ELF-1 (cell line): ENCODE measurements around the gene SPHK1.

Source experiments
- DNase-seq: peaks from one replicate; pipeline ENCODE4 v3.0.0-alpha.2; 2016; ENCODE audit warnings: low read depth, low spot score

SPHK1 gene

GRCh38 chr17:76363107-76363842, 21.1 kb upstream of the SPHK1 start:
- DNase-seq: no peak

- DNase-seq: no peak
These were observed 19.0 kb upstream of the SPHK1 start for GRCh38 chr17:76365256-76365903.

- no peak for DNase-seq
These were observed 18.2 kb upstream of the SPHK1 start for GRCh38 chr17:76366247-76366646.

DNA sequence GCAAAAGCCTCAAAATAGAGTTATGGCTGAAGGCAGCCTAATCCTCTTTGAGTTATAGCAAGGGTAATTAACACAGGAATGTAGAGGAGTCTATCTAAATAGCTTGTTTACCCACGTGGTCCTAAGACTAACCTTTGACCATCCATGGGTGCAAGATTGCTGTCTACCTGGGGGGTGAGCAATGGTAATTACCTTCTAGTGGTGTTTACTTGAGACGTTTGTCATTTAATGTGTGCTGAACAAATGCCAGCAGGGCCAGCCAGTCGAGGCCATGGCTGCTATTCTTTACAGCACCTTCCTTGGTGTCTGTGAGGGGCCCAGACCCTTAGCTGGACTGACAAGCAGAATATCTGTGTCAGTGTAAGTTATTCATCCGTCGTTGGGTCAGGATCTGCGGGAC, 16.8 kb upstream of the SPHK1 start:
- no peak for DNase-seq

DNA sequence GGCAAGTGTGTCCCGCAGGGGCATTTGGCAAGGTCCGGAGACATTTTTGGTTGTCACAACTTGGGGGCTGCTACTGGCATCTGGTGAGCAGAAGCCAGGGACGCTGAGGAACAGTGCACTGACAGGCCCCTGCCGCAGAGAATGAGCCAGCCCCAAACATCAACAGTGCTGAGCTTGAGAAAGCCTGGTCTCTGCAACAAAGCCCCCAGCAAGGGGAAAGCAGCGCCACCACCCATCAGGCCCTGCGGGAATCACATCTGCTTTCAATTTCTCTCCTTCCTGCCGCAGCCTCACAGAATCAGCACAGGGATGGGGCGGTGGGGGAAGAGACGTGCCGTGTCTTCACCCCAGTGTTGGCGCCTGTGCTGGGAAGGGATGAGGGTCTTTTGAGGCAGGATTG, 15.9 kb upstream of the SPHK1 start:
- peak; percentile 40 for DNase-seq

DNA sequence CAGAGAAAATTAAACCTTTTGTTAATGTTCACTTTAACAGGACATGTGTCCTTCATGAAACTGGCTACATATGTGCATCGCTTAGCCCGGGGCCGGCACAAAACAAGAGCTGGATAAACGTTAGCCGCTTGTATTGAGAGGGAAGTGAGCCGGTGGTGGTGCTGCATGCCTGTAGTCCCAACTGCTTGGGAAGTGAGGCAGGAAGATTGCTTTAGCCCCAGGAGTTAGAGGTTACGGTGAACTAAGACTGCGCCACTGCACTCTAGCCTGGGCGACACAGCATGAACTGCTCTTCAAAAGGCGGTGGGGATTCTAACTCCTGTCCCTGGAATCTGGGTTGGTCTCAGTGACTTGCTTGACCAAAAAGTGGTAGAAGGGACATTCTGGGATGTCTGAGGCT, 15.0 kb upstream of the SPHK1 start:
- DNase-seq: no peak

DNA sequence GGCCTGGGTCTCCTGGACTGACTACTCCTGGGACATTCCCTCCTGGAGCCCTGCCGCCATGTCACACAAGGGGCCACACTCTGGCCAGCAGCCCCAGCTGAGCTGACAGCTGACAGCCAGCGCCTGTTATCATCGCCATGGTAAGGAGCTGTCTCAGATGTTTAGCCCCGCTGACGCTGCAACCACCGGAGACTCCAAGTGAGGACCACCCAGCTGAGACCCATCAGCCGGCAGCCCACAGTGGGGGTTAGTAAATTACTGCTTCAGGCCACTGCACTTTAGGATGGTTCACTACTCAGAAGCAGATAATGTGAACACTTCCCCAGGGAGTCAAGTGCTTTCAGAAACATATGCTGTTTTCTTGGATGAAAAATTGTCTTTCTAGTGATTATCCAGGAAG, 14.6 kb upstream of the SPHK1 start:
- DNase-seq: no peak

DNA sequence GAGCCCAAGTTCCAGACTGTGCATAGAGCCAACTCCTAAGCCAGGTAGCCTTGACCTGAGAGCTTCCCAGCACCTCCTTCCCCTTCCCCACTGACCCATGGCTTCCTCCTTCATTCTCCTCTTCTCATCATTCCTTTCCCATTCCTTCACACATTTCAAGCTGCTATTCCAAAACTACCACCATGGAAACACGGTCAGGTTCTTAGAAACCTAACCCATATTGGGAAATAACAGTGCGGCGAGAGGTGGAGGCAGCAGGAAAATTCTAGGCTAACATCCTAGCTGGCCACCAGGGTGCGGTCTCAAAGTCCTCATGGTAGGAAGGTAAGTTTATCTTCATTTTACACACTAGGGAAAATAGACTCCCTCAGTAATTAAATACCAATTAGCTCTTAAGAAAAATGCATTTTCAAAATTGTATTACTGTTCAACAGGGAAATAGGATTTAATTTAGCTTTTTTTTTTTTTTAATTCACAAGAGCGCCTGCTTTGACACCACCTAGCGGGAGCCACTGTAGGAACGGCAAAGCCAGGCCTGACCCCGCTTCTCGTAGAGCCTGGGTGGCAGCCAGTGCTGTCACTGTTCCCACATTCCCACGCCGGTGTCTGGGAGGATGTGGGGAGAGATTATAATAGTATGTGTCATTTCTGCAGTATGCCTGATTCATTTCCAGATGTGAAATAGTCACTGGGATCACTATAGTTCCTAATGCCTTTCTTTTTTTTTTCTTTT, 14.0 kb upstream of the SPHK1 start:
- no peak for DNase-seq

- DNase-seq: no peak
These were observed 12.5 kb upstream of the SPHK1 start for GRCh38 chr17:76371656-76372628.

DNA sequence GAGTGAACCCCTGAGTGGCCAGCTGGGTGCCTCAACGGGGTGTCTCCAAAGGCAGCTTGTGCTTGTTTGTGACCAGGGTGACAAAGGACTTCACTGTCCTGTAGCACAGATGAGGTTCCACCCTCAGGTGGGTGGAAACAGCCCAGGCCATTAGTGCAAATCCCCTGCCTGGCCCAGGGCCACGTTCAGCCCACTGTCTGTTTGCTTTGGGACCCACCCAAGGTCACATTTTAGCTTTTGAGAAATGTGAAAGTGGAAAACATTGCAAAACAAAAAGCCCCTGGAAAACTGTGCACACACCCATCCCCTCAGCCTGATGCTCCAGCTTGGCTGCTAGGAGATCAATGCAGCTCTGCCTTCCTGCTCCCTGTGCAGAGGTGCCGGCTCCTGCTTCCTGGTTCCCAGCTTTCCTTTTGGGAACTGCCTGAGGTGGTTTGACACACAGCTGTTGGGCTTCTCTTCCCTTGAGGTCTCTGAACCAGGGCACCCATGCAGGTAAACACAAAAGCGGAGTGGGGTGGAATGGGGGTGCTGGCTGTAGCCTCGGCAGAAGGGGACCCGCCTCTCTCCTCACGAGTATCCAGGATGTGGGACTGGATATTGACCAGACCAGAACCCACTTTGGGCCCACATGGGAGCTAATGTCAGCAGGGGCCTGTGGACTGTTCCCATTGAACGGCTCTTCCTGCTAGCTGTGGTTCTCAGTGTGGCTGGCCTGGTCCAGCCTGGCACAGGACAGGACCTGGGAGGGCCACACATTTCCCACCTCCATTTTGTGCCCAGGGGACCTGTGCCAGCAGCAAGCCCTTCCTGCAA, 7.9 kb upstream of the SPHK1 start:
- DNase-seq: no peak

DNA sequence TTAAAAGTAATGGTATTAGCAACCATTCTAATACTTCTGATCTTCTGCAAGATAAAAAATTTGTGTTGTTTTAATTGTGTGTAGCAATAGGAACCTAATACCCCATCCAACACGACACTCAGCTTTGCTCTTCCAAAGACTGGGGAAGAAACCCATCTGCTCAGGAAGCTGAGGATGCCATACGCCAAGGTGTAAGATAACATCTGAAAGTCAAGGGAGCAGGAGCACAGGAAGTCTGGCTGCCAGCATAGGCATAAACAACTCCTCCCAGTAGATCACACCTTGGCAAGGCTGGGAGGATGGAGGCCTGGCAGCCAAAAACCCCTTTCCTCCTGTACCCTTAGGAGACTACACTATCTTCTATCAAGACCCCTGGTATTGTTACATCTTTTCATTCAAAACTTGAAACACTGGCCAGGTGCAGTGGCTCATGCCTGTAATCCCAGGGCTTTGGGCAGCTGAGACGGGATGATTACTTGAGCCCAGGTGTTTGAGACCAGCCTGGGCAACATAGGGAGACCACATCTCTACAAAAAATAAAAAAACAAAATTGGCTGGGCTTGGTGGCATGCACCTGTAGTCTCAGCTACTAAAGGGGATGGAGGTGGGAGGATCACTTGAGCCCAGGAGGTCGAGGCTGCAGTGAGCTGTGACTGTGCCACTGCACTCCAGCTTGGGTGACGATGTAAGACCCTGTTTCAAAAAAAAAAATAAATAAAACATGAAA, 5.7 kb upstream of the SPHK1 start:
- no peak for DNase-seq

DNA sequence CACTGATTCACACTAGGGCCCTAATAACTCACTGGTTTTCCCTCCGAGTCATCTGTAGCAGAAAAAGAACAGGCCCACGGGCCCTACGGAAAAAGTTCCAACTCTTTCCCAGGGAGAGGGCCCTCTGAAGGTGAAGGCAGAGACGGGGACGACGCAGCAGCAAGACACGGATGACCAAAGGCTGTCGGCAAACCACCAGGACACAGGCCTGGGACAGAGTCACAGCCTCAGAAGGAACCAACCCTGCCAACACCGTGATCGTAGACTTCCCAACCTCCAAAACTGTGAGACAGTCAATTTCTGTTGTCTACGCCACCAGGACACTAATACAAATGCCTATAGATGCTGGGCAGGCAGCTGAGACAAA, 5.2 kb upstream of the SPHK1 start:
- no peak for DNase-seq

DNA sequence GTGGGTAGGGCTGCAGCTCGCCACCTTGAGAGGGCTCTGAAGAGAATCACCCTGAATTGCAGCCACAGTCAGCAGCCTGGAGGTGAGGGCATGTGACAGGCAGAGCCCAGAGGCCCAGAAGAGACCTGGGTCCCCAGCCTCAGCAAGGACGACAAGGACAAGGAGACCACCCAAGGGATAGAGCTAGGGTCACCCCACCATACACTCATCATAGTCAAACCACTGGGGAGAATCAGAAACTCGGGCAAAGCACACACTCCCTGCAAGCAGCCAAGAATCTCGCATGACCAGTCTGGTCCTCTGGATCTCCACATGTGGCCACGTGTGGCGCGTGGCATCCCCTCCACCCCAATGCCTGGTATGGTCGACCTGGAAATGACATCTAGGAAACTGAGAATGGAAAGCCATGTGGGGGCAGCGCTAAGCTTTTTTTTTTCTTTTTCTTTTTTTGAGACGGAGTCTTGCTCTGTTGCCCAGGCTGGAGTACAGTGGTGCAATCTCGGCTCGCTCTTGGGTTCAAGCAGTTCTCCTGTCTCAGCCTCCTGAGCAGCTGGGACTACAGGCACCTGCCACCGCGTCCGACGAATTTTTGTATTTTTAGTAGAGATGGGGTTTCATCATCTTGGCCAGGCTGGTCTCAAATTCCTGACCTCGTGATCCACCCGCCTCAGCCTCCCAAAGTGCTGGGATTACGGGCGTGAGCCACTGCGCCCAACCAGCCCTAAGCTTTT, 4.6 kb upstream of the SPHK1 start:
- no peak for DNase-seq

- peak; percentile 51 for DNase-seq
These were observed 2.6 kb upstream of the SPHK1 start for GRCh38 chr17:76381633-76382350.

DNA sequence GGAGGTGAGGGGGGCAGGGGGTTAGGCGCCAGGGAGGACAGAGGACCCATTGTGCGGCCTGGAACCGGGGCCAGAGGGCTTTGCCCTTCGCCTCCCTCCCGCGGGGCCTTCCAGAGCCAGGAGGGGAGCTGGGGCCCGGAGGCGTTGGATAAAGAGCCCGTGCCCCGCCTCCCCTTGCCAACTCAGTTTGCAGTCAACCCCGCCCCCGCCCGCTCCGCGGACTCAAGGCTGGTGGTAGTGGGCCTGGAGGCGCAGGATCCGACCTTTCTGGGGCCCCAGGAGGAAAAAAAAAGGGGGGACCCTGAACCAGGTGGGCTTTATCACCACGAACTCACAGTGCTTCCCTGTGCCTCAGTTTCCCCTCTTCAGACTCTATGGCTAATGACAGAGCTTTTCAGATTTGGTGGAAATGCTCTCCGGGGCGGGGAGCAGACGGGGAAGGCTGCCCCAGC, 2.0 kb upstream of the SPHK1 start:
- DNase-seq: peak; percentile 76

DNA sequence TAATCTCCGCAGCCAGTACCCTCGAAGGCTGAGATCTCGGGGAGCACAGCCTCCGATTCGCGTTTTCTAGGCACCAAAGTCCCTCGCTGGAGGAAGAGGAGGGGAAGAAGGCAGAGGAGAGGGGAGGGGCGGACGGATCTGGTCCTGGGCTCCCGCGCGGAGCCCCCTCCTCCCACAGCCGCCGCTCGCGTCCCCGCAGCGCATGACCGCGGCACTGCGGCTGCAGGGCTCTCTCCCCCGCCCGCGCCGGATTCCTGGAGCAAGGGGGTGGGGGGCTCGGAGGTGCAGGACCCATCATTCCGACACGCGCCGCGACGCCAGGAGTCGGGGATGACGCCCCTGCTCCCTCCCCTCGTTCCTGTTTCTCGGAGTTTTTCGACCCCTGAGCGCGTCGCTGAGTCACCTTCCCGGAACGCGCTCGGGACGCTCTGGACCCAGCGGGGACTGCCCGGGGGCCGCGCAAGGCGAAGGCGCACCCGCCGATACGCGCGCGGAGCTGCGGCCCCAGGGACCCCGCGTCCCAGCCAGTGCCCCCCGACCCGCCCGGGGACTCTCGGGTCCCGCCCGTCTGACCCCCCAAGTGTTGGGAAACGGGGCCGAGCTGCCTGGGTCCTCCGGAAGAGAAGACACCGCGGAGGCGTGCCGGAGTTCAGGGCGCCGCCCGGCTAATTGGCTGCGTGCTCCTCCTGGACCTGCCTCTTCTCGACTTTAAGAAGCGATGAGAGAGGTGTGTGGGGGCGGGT, 1.4 kb upstream of the SPHK1 start:
- peak; percentile 79 for DNase-seq

DNA sequence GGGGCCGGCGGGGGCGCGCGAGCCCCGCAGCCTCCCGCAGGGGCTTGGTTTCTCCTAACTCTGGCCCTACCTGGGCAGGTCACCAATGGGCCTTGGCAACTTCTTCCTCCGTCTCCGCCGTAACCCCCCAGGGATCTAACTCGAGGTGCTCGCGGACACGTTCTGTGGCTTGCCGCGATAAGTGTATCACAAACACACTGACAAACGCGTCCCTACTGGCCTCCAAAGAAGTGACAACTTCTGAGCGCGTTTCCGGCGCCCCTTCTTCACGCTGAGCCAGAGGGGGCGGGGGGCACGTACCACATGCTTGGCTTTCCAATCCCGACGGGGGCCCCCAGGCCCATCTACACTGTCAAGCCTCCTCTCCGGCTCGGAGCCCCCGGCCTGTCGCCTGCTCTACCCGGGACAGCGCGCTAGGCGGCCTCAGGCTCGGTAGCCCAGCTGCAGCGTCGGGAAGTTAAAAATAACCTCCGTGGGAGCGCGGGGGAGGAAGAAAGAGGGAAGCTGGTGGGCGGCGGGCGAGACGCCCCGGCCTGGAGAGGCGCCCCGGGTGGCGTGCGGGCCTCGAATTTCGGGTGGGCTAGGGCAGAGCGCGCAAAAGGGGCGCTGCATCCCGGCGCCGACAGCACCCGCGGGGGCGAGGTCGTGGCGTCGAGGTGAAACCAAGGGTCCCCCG, 725 bp upstream of the SPHK1 start:
- DNase-seq: peak; percentile 64
